H9 (cell line): Measurements from ENCODE around the gene CRHR1. TPM values are rescaled to one million over a fixed set of nuclear protein-coding genes. Genes with fewer than 3 reads are reported as not detected.

ENCODE experiments used
- DNase-seq: peaks from one replicate; pipeline ENCODE4 v3.0.0-alpha.2; 2017
- H2AFZ ChIP-seq: one replicate; pipeline ENCODE4 v1.6.1; 2013; ENCODE audit warnings: mild to moderate bottlenecking, low read length, control low read depth, moderate library complexity
- H2AK5ac ChIP-seq: 2 replicates; pipeline ENCODE4 v1.6.1; 2013; ENCODE audit warnings: low read length, control low read depth, mixed read lengths; ENCODE audit not compliant: insufficient read length
- H2BK120ac ChIP-seq: one replicate; pipeline ENCODE4 v1.6.1; 2013; ENCODE audit warnings: low read depth, mild to moderate bottlenecking, low read length, control low read depth, inconsistent platforms; ENCODE audit not compliant: poor library complexity, severe bottlenecking
- H2BK12ac ChIP-seq: 2 replicates; pipeline ENCODE4 v1.6.1; 2013; ENCODE audit warnings: low read length, control low read depth, mixed read lengths, low read depth; ENCODE audit not compliant: insufficient read length
- H2BK15ac ChIP-seq: 2 replicates; pipeline ENCODE4 v1.6.1; 2013; ENCODE audit warnings: low read depth, low read length, control low read depth
- H2BK20ac ChIP-seq: one replicate; pipeline ENCODE4 v1.6.1; 2013; ENCODE audit warnings: low read depth, mild to moderate bottlenecking, low read length, control low read depth, inconsistent platforms; ENCODE audit not compliant: poor library complexity, severe bottlenecking
- H2BK5ac ChIP-seq: 2 replicates; pipeline ENCODE4 v1.6.1; 2013; ENCODE audit warnings: low read length, control low read depth, mixed read lengths; ENCODE audit not compliant: insufficient read length
- H3K14ac ChIP-seq: 2 replicates; pipeline ENCODE4 v1.6.1; 2013; ENCODE audit warnings: low read length, control low read depth; ENCODE audit not compliant: insufficient read depth
- H3K18ac ChIP-seq: 2 replicates; pipeline ENCODE4 v1.6.1; 2013; ENCODE audit warnings: low read depth, mild to moderate bottlenecking, mixed read lengths, low read length, control low read depth; ENCODE audit not compliant: insufficient read length
- H3K23ac ChIP-seq: 2 replicates; pipeline ENCODE4 v1.6.1; 2013; ENCODE audit warnings: low read length, control low read depth, mixed read lengths, low read depth; ENCODE audit not compliant: insufficient read length
- H3K23me2 ChIP-seq: 2 replicates; pipeline ENCODE4 v1.6.1; 2013; ENCODE audit warnings: low read depth, mild to moderate bottlenecking, mixed read lengths, low read length, control low read depth; ENCODE audit not compliant: insufficient read length, poor library complexity, severe bottlenecking
- H3K27ac ChIP-seq: 2 replicates; pipeline ENCODE4 v1.5.1; 2013; ENCODE audit warnings: low read length, control low read depth, mixed read lengths, low read depth; ENCODE audit not compliant: insufficient read length
- H3K27me3 ChIP-seq: 2 replicates; pipeline ENCODE4 v1.6.1; 2013; ENCODE audit warnings: low read length, control low read depth, inconsistent platforms; ENCODE audit not compliant: insufficient read depth
- H3K4ac ChIP-seq: 2 replicates; pipeline ENCODE4 v1.6.1; 2013; ENCODE audit warnings: low read depth, mild to moderate bottlenecking, control low read depth, inconsistent platforms, low read length, moderate library complexity
- H3K4me1 ChIP-seq: 2 replicates; pipeline ENCODE4 v1.6.1; 2013; ENCODE audit warnings: low read length, control low read depth, inconsistent platforms; ENCODE audit not compliant: insufficient read depth
- H3K4me2 ChIP-seq: 2 replicates; pipeline ENCODE4 v1.6.1; 2013; ENCODE audit warnings: low read length, control low read depth, mixed read lengths; ENCODE audit not compliant: insufficient read length, insufficient read depth
- H3K56ac ChIP-seq: 2 replicates; pipeline ENCODE4 v1.6.1; 2013; ENCODE audit warnings: low read depth, mild to moderate bottlenecking, mixed read lengths, low read length, control low read depth; ENCODE audit not compliant: insufficient read length
- H3K79me1 ChIP-seq: 2 replicates; pipeline ENCODE4 v1.6.1; 2013; ENCODE audit warnings: low read depth, mild to moderate bottlenecking, moderate library complexity, low read length, control low read depth, inconsistent platforms; ENCODE audit not compliant: insufficient read depth, poor library complexity, severe bottlenecking
- H3K79me2 ChIP-seq: 2 replicates; pipeline ENCODE4 v1.6.1; 2013; ENCODE audit warnings: low read length, control low read depth, inconsistent platforms; ENCODE audit not compliant: insufficient read depth
- H3K9ac ChIP-seq: 2 replicates; pipeline ENCODE4 v1.6.1; 2013; ENCODE audit warnings: low read length, control low read depth, mixed read lengths; ENCODE audit not compliant: insufficient read length; ENCODE audit errors: extremely low read depth
- H3K9me3 ChIP-seq: one replicate; pipeline ENCODE4 v1.6.1; 2013; ENCODE audit warnings: low read depth, low read length, inconsistent platforms; ENCODE audit not compliant: control insufficient read depth
- H3T11ph ChIP-seq: one replicate; pipeline ENCODE4 v1.6.1; 2013; ENCODE audit warnings: mild to moderate bottlenecking, low read length, control low read depth, inconsistent platforms
- H4K20me1 ChIP-seq: one replicate; pipeline ENCODE4 v1.6.1; 2013; ENCODE audit not compliant: control insufficient read depth, insufficient read length, insufficient read depth
- H4K5ac ChIP-seq: 2 replicates; pipeline ENCODE4 v1.6.1; 2013; ENCODE audit warnings: low read depth, mild to moderate bottlenecking, mixed read lengths, low read length, control low read depth; ENCODE audit not compliant: insufficient read length
- H4K8ac ChIP-seq: replicated peaks from 2 replicates; pipeline ENCODE4 v1.6.1; 2013; ENCODE audit warnings: low read length, control low read depth, mixed read lengths, low read depth; ENCODE audit not compliant: insufficient read length
- H4K91ac ChIP-seq: 2 replicates; pipeline ENCODE4 v1.6.1; 2013; ENCODE audit warnings: low read depth, mild to moderate bottlenecking, moderate library complexity, mixed read lengths, low read length, control low read depth; ENCODE audit not compliant: insufficient read length
- H3K27ac Mint-ChIP-seq, 3 experiments: 2 replicates in 2 of 3; 3 replicates in 1 of 3; pipeline ENCODE4 v1.8.0; 2020 to 2021; ENCODE audit warnings: mixed read lengths in 3 of 3, mild to moderate bottlenecking in 1 of 3, moderate library complexity in 1 of 3
- H3K27me3 Mint-ChIP-seq: 2 replicates; pipeline ENCODE4 v1.8.0; 2021; ENCODE audit warnings: low read depth, mild to moderate bottlenecking, moderate library complexity, mixed read lengths
- H3K36me3 Mint-ChIP-seq, 3 experiments: 2 replicates in 2 of 3; 3 replicates in 1 of 3; pipeline ENCODE4 v1.8.0; 2020 to 2021; ENCODE audit warnings: low read depth in 3 of 3, mixed read lengths in 3 of 3; ENCODE audit not compliant: insufficient read depth in 1 of 3
- H3K4me1 Mint-ChIP-seq, 2 experiments: 2 replicates each; pipeline ENCODE4 v1.8.0; 2020; ENCODE audit warnings: mixed read lengths in 2 of 2
- H3K4me3 Mint-ChIP-seq, 2 experiments: 2 replicates in 1 of 2; 3 replicates in 1 of 2; pipeline ENCODE4 v1.8.0; 2020 to 2021; ENCODE audit warnings: mild to moderate bottlenecking in 2 of 2, mixed read lengths in 2 of 2, moderate library complexity in 1 of 2
- H3K9me3 Mint-ChIP-seq, 2 experiments: 2 replicates in 1 of 2; 3 replicates in 1 of 2; pipeline ENCODE4 v1.8.0; 2020; ENCODE audit warnings: mild to moderate bottlenecking in 2 of 2, mixed read lengths in 2 of 2, moderate library complexity in 1 of 2
- WGBS: extraction: QIAGEN DNeasy Blood & Tissue Kit; methylation state at CpG from one replicate; pipeline ENCODE4 v1.1.7; 2013; ENCODE audit warnings: missing lambda C conversion rate, low lambda C conversion rate, mixed read lengths; ENCODE audit not compliant: insufficient read length; ENCODE audit errors: extremely low coverage; 5-methylcytosine and 5-hydroxymethylcytosine counted together
- total RNA-seq: library from RNA; stranded (reverse); gene quantifications from 2 replicates; pipeline ENCODE4 v1.2.1, GENCODE V29; 2021
- TF ChIP-seq, protein P1 (sequence below): fragments of 200-600 bp; sonication (generic); conservative IDR thresholded peaks from 3 replicates; pipeline ENCODE4 v1.8.0; 2021; ENCODE audit warnings: antibody characterized with exemption, mild to moderate bottlenecking

CRHR1 gene
- total RNA-seq, 1 experiment from 2014 or later = 0.52 TPM

- no peaks in the 10 kb centered on the region; a peak in 1 of 7 replicates for H3K36me3 Mint-ChIP-seq
- Histone ChIP-seq H2BK15ac (no peak overlapping the region), H3K14ac (no peak overlapping the region; the same call in 1 of the 2 replicates), H4K91ac (no peak overlapping the region), H4K8ac (no peak overlapping the region), H3K4me1 (no peaks in the 10 kb centered on the region), H3K9me3 (no peaks in the 10 kb centered on the region), H3K27ac (no peak overlapping the region), H2BK5ac (no peak overlapping the region), H4K5ac (no peak overlapping the region), H3K23ac (no peak overlapping the region), H2BK120ac (no peak overlapping the region), H3K23me2 (no peaks in the 10 kb centered on the region), H2AK5ac (no peak overlapping the region), H3K79me2 (no peaks in the 10 kb centered on the region), H3K4me2 (no peak overlapping the region), H3K56ac (no peak overlapping the region), H2BK12ac (no peak overlapping the region), H3T11ph (no peak overlapping the region), H2BK20ac (no peak overlapping the region), H4K20me1 (no peaks in the 10 kb centered on the region), H2AFZ (no peak overlapping the region), H3K79me1 (no peaks in the 10 kb centered on the region), H3K18ac (no peak overlapping the region), H3K9ac (no peak overlapping the region), H3K4ac (no peak overlapping the region), H3K27me3 (no peaks in the 10 kb centered on the region)
- TF ChIP-seq, protein P1, sequence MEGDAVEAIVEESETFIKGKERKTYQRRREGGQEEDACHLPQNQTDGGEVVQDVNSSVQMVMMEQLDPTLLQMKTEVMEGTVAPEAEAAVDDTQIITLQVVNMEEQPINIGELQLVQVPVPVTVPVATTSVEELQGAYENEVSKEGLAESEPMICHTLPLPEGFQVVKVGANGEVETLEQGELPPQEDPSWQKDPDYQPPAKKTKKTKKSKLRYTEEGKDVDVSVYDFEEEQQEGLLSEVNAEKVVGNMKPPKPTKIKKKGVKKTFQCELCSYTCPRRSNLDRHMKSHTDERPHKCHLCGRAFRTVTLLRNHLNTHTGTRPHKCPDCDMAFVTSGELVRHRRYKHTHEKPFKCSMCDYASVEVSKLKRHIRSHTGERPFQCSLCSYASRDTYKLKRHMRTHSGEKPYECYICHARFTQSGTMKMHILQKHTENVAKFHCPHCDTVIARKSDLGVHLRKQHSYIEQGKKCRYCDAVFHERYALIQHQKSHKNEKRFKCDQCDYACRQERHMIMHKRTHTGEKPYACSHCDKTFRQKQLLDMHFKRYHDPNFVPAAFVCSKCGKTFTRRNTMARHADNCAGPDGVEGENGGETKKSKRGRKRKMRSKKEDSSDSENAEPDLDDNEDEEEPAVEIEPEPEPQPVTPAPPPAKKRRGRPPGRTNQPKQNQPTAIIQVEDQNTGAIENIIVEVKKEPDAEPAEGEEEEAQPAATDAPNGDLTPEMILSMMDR = no peak
- no peak overlapping the region for H3K27ac Mint-ChIP-seq
- no peak for DNase-seq
- no peak overlapping the region for H3K4me3 Mint-ChIP-seq
- H3K27me3 Mint-ChIP-seq = peaks cover 16% of the 10 kb centered on the region
- no CpG with 5 or more reads among the region's 4 CpGs for WGBS
- H3K9me3 Mint-ChIP-seq = no peaks in the 10 kb centered on the region
- H3K4me1 Mint-ChIP-seq = peaks cover 0 to 7% of the 10 kb centered on the region in 2 experiments; a peak in 1 of 4 replicates
Measured at GRCh38 chr17:45818699-45819098, 34.6 kb downstream of the CRHR1 start.
